Ovary (tissue), 9 donors: Measurements from ENCODE around the gene ZNF595. TPM values are rescaled to one million over a fixed set of nuclear protein-coding genes. Genes with fewer than 3 reads are reported as not detected.

Experiments
- DNase-seq, 5 donors: peaks; one replicate each; pipeline ENCODE4 v3.0.0-alpha.2; 2019 to 2020
- H3K27ac ChIP-seq, 2 donors: fragments of 200-600 bp; one replicate each; pipeline versions ENCODE4 v1.5.1 to v1.8.0; 2019 to 2022
- H3K27me3 ChIP-seq: fragments of 200-600 bp; one replicate; pipeline ENCODE4 v1.8.0; 2022
- H3K36me3 ChIP-seq: fragments of 200-600 bp; sonication (generic); one replicate; pipeline ENCODE4 v1.5.1; 2019
- H3K4me1 ChIP-seq: one replicate; pipeline ENCODE4 v1.8.1; 2013; ENCODE audit warnings: mild to moderate bottlenecking, moderate library complexity; ENCODE audit not compliant: insufficient read depth
- H3K4me3 ChIP-seq: fragments of 200-600 bp; sonication (generic); one replicate; pipeline ENCODE4 v1.5.1; 2017
- H3K9me3 ChIP-seq, 2 donors: fragments of 200-600 bp in 1 of 2; sonication (generic) in 1 of 2; one replicate each; pipeline versions ENCODE4 v1.5.1 to v1.8.1; 2013 to 2019; ENCODE audit warnings: mild to moderate bottlenecking in 1 of 2, moderate library complexity in 1 of 2
- CTCF ChIP-seq, 3 donors: fragments of 450-650 bp in 2 of 3; fragments of 200-600 bp in 1 of 3; IDR thresholded peaks; one replicate each; pipeline versions ENCODE4 v1.5.1 to v1.8.0; 2016 to 2022; ENCODE audit warnings: antibody characterized with exemption in 3 of 3, mild to moderate bottlenecking in 1 of 3
- EP300 ChIP-seq: sonication (generic); formaldehyde crosslinking; IDR thresholded peaks from one replicate; pipeline ENCODE4 v1.6.1; 2017; ENCODE audit warnings: antibody characterized with exemption
- POLR2A ChIP-seq: fragments of 450-650 bp; IDR thresholded peaks from one replicate; pipeline ENCODE4 v1.6.1; 2017; ENCODE audit warnings: antibody characterized with exemption, mild to moderate bottlenecking, moderate library complexity
- WGBS, 3 donors: extraction: QIAGEN DNeasy Blood & Tissue Kit in 1 of 3; methylation state at CpG; one replicate each; pipeline versions ENCODE4 v1.1.5 to v1.1.7; 2013 to 2017; 5-methylcytosine and 5-hydroxymethylcytosine counted together
- intact Hi-C, 4 donors: fragments of 100-400 bp; cut with DNase I; formaldehyde crosslinking; loops; one replicate each; pipeline versions ENCODE4 v1.11.0 to v1.15.1; 2022 to 2023
- polyA plus RNA-seq, 2 donors: library from polyadenylated mRNA; stranded (reverse); fragments of 200-250 nt in 1 of 2; fragments of 350-450 nt in 1 of 2; fragmentation: Illumina TruSeq in 1 of 2; extraction: RNeasy Lipid Tissue Mini Kit (QIAGEN cat#74804) in 1 of 2; gene quantifications; one replicate each; pipeline ENCODE4 v1.2.3, GENCODE V29; 2013 to 2014
- total RNA-seq, 7 donors: library from RNA; depleted of rRNA in 2 of 7; stranded (reverse); fragments of >200 nt in 2 of 7; fragmentation: NEBNext Ultra II Directional in 3 of 7; extraction: Animal tissue kit (Norgen Biotek cat#: 25700) in 3 of 7; gene quantifications; one replicate each; pipeline versions ENCODE4 v1.1.0 to v1.2.4, GENCODE V29; 2016 to 2023
- donor health status: DM: no; HTN: no; CAD: no; lungs with moderate emphysema.
- donor health status: DM: no; HTN: no; CAD: no.
- donor health status: Bipolar disorder and iron deficiency.
- donor health status: DM: yes; HTN: yes; CAD: no.
- donor health status: DM: no; HTN: no; CAD: no.
- donor health status: DM: yes; HTN: yes; CAD: no.

The ZNF595 gene
- total and polyA plus RNA-seq, 9 donors = 15.9 to 70.8 (median 30.5) TPM

- Histone ChIP-seq H3K9me3 (peaks cover 0 to 24% of the 10 kb centered on the region in 2 donors), H3K4me1 (peaks cover 2% of the 10 kb centered on the region), H3K27me3 (no peaks in the 10 kb centered on the region), H3K27ac (no peak overlapping the region), H3K36me3 (no peaks in the 10 kb centered on the region), H3K4me3 (no peak overlapping the region)
- DNase-seq = no peak
- intact Hi-C loops = no loop called here
- WGBS, 3 donors = 8 to 18% (median 10%) methylated on average over 20 to 33 of the region's 33 CpGs
- TF ChIP-seq CTCF (IDR thresholded peaks at IDR 0.05) = no peak
- no peak for TF ChIP-seq POLR2A
- TF ChIP-seq EP300 = no peak
These were observed 53.9 kb downstream of the ZNF595 start for GRCh38 chr4:107083-107443.

- Histone ChIP-seq H3K9me3 (peaks cover 0 to 24% of the 10 kb centered on the region in 2 donors), H3K4me3 (no peak overlapping the region), H3K27ac (no peak overlapping the region), H3K36me3 (no peaks in the 10 kb centered on the region), H3K27me3 (no peaks in the 10 kb centered on the region), H3K4me1 (peaks cover 2% of the 10 kb centered on the region)
- intact Hi-C loops = no loop called here
- no peak for TF ChIP-seq POLR2A
- TF ChIP-seq EP300 = no peak
- TF ChIP-seq CTCF (IDR thresholded peaks at IDR 0.05) = no peak
- no peak for DNase-seq
- WGBS, 3 donors = 4 to 8% (median 5%) methylated on average over 42 to 91 of the region's 91 CpGs
These were observed 54.6 kb downstream of the ZNF595 start for GRCh38 chr4:107444-108429.

GRCh38 chr4:112771-113170 lies 59.6 kb downstream of the ZNF595 start:
- H3K27me3 ChIP-seq = no peaks in the 10 kb centered on the region
- no peak for DNase-seq
- TF ChIP-seq POLR2A (no peak), CTCF (IDR thresholded peaks at IDR 0.05) (no peak), EP300 (no peak)
- intact Hi-C loops = no loop called here
- H3K4me3 ChIP-seq = no peak overlapping the region
- H3K9me3 ChIP-seq = peaks cover 0 to 10% of the 10 kb centered on the region in 2 donors
- H3K27ac ChIP-seq = no peak overlapping the region
- no peaks in the 10 kb centered on the region for H3K36me3 ChIP-seq
- WGBS, 3 donors = 64 to 71% (median 69%) methylated on average over 1 of the region's 1 CpG
- no peaks in the 10 kb centered on the region for H3K4me1 ChIP-seq

- no peak overlapping the region for H3K4me3 ChIP-seq
- intact Hi-C loops = no loop called here
- DNase-seq = no peak
- no peak overlapping the region for H3K27ac ChIP-seq
- H3K36me3 ChIP-seq = no peaks in the 10 kb centered on the region
- peaks cover 0 to 10% of the 10 kb centered on the region in 2 donors for H3K9me3 ChIP-seq
- 77 to 92% (median 77%) methylated on average over 2 of the region's 2 CpGs for WGBS, 3 donors
- H3K27me3 ChIP-seq = no peaks in the 10 kb centered on the region
- TF ChIP-seq POLR2A = no peak
- TF ChIP-seq EP300 = no peak
- TF ChIP-seq CTCF (IDR thresholded peaks at IDR 0.05) = no peak
- H3K4me1 ChIP-seq = no peaks in the 10 kb centered on the region
These were observed 60.6 kb downstream of the ZNF595 start for GRCh38 chr4:113732-114131.
